GM20431 (cell line): Measurements from ENCODE around the gene ADIRF.

ENCODE experiments used
- in situ Hi-C: fragments of 300-500 bp; cut with MseI, MboI; formaldehyde crosslinking; loops from one replicate; pipeline ENCODE4 v1.15.0; 2020; ENCODE audit warnings: low sequenced_read_pairs; ENCODE audit not compliant: unreplicated experiment

Gene ADIRF

DNA sequence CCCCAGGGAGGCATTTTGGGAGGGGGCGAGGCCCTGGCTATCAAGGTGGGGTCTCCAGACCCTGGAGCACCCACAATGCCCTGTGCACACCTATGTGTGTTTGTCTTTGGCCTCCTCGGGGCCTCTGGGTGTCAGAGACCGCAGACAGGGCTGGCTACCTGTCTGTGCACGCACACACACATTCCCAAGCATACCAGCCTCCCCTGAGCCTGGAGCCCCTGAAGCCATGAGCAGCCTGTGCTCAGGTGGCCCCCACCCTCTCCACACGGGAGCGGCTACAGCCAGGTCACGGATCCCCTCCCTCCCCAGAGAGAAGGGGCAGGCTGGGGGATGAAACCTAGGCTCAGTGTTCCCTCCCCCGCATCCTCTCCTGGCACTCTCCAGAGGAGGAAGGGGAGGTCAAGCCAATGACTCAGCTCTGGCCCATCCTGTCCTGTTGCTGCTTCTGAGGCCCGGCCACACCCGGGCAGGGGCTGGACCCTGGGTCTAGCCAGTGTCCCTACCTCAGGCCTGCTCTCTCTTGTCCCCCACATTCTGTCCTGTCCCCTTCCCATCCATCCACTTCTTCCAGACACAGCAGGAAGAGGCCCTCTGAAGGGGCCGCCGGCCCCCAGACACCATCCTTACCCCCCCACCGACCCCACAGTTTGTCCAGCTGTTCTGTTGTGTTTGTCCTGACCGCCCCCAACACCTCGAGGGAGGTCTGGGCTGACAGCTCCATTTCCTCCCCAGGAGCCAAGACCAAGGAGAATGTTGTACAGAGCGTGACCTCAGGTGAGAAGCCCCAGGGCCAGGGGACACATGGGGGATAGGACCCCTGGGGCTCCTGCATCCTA is 9.2 kb upstream of the ADIRF start:
- in situ Hi-C loops, result no loop called here

GRCh38 chr10:86959737-86960002 is 8.6 kb upstream of the ADIRF start:
- in situ Hi-C loops, result no loop called here

DNA sequence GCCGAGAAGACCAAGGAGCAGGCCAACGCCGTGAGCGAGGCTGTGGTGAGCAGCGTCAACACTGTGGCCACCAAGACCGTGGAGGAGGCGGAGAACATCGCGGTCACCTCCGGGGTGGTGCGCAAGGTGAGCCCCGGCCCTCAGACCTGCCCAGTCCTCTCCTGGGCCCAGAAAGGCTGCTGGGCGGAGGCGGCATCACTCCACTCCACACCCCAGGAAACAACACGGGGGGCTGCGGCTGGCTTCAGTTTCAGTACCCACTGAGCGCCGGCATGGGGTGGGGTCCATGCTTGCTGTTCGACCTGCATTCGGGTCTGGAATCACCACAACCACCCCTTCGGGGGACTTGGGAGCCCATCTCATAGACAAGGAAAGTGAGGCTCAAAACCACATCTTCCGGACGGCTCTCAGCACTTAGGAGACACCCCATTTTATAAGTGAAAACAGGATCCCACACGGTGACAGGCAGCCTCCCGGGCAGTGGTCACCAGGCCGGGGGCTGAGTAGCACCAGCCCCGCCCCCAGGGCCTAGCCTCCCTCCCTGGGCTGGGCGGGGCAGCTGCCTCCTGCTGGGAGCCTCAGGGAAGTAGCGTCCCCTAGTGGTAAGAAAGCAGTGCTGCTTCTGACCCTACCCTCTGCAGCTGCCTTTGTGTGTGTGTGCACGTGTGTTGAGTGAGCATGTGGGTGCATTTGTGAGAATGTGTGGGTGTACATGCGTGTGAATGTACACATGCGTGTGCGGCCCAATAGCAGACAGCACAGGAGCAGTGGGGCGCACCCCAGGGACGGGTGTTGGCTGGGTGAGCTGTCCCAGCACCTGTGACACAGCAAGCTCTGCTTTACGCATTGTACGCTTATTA is 8.0 kb upstream of the ADIRF start:
- in situ Hi-C loops, result no loop called here

DNA sequence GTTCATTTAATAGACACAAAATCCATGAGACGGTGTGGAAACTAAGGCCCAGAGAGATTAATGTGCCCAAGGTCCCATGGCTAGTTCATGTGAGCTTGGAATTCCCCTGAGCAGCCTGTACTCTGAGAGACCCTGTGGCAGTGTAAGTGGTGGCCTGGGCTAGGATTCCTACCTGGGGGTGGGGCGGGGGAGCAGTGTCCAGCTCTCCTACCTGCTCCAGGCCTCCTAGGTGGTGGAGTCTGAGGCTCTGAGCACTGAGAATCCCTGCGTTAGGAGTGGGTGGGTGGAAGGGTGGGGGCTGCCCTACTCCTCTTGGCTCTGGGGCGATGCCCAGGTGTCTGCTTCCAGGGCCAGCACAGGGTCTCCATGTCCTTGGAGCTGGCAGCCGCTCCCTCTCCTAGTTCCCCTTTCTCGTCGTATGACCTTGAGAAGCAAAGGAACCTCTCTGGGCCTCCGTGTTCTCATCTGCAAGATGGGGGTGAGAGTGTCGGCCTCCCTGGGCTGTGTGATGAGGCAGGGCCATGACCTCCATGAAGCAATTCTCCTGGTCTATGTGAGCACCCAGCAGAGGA is 7.3 kb upstream of the ADIRF start:
- in situ Hi-C loops, result no loop called here

DNA sequence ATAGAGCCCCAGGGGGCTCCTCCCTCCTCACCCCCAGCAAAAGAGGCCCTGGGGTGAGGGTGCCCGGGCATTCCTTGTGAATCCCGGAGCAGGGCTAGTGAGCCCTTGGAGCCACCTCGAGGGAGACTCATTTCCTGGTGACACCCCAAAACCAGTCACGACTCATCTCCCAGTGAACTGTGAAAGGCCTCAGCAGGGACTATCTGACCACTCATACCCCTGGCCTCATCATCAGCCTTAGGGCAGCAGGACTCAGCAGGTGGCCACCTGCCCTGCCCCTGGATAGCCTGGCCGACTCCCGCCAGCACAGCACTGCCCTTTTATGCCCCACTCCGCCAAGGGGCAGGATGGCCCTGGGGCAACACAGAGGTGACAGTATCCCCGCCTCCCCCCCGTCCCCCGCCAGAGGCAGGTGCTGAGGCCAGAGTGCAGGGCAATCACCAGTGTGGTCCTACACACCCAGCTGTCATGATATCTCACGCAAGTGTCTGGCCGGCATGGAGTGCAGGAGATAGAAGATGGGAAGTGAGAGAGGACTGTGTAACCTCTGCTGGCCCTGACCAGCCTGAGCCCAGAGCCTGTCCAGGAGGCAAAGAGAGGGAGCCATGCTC is 6.7 kb upstream of the ADIRF start:
- in situ Hi-C loops, result no loop called here

DNA sequence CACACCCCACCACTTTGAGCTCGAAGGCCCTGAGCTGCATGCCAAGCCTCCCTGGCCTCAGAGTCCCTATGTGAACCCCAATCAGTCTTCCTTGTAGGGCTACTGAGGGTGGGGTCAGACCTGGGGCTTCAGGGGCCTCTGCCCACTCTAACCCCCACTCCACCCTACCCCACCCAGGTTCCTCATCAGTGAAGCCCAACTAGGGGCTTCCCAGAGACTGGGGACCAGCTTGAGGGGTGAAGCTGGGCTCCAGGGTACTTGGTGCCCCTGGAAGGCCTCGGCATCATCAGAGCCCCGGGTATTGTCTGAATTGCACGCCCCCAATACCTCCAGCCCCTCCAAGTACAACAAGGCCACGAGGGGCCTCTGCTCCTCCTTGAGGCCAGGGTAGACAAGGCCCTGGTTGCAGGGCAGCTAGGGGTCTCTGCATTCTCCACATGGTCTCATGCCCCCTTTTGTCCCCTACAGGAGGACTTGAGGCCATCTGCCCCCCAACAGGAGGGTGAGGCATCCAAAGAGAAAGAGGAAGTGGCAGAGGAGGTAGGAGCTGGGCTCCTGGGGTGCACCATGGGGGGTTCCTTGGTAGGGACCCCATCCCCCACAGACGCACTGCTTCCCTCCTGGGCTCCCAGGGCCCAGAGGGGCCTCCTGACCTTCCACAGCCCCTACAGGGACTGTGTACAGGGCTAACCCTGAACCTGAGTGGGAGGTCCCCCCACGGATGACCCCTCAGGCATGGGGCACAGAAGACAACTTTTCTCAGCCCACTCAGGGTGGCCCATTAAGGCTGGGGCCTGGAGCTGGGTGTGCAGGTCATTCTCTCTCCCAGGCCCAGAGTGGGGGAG is 5.9 kb upstream of the ADIRF start:
- in situ Hi-C loops, result no loop called here

GRCh38 chr10:86962981-86963310 is 5.3 kb upstream of the ADIRF start:
- in situ Hi-C loops, result no loop called here

- in situ Hi-C loops, result no loop called here
Observed at GRCh38 chr10:86963341-86963919, 4.9 kb upstream of the ADIRF start.

GRCh38 chr10:86964061-86964846 is 4.0 kb upstream of the ADIRF start:
- in situ Hi-C loops, result no loop called here

DNA sequence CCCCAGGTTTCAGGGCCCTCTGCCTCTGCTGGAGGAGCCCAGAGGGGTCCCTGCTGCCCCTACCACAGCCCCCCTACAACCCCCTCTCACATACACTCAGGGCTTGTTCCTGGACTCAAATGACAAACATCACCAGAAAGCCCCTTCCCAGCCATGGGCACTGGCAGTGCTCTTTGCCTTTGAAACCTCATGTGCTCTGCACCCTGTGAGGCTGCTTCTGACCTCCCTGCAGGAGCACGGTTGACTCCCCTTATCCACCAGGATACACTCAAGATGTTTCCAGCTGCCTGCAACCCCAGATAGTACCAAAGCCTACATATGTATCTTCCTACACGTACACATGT is 3.5 kb upstream of the ADIRF start:
- in situ Hi-C loops, result no loop called here

- in situ Hi-C loops, result no loop called here
Observed at GRCh38 chr10:86965986-86966654, 2.2 kb upstream of the ADIRF start.

GRCh38 chr10:86967481-86967941 is 771 bp upstream of the ADIRF start:
- in situ Hi-C loops, result no loop called here

GRCh38 chr10:86968994-86969355 is 693 bp downstream of the ADIRF start:
- in situ Hi-C loops, result no loop called here

DNA sequence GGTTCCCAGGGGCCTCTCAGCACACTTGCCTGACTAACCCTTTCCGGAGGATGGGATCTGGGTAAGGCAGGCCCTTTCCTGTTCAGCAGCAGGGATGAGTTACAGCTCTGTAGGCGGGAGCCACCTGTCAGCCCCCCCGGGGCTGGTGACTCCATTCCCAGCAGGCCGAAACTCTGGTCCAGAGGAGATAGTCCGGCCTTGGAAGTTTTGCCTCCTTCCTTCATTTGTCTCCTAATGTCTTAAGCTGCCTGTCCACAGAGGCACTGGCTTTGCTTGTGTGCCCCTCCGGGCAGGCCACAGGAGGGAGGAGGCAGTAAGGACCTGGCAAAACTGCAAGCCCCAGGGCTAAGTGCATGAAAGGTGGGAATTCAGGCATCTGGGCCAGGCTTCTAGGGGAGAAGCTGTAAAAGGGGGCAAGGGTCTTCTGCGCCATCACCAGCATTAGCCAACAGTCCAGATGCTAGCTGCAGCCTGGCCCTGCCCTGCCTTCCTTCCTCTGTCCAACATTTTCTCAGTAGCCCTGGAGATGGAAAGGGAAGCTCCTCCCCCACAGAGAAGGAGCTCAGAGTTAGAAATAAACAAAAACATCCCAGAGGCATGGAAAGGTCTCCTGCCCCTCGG is 1.2 kb downstream of the ADIRF start:
- in situ Hi-C loops, result no loop called here

- in situ Hi-C loops, result no loop called here
Observed at GRCh38 chr10:86970162-86970981, 2.1 kb downstream of the ADIRF start.

DNA sequence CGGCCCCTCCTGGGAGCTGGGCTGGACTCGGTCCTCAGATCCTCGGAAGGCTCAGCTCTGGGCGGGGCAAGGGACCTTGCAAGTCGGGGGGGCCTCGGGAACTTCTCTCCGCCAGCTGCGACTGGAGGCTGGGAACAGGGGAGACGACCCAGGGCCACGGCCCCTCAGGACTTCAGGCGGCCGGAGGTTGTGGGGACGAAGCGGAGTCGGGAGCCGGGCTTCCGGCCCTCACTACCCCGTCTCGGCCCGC is 2.6 kb downstream of the ADIRF start:
- in situ Hi-C loops, result no loop called here

DNA sequence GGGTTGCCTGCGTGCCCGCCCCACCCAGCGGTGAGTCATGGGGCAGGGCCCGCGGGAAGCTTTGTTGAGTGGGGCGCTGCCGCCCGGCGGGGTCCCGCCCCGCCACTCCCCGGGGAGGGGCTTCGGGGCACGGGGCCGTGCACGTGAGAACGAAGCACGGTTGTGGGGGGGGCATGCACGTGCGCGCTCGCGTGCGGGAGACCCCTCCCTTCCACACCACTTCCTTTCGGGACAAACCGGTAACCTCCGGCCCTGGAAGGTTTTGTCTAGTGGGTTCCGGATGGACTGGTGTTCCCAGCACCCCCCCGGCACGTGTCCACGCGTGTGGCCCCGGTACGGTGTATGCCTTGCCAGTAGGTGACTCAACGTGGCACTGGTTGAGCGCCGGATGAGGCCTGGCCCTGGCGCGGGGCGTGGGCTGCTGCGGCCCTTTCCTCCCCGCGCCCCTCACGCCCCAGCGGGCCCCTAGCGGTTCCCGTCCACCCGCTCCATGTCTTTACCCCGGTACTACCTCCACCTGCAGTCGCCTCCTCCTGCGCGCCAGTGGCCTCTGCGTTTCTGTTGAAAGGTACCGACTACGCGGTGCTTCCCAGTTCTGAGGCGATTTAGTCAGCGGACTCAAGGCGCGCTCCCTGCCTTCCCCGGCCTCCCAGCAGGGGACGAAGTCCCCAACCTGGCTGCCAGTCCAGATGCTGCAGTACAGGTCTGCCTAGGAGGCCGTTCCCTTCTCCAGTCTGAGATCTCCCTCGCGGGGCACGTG is 3.1 kb downstream of the ADIRF start:
- in situ Hi-C loops, result no loop called here
